Measurements from ENCODE around the gene FARP2.
A peak's percentile ranks its signal among the peaks of the same experiment; 100 is the strongest.

FARP2 gene

DNA sequence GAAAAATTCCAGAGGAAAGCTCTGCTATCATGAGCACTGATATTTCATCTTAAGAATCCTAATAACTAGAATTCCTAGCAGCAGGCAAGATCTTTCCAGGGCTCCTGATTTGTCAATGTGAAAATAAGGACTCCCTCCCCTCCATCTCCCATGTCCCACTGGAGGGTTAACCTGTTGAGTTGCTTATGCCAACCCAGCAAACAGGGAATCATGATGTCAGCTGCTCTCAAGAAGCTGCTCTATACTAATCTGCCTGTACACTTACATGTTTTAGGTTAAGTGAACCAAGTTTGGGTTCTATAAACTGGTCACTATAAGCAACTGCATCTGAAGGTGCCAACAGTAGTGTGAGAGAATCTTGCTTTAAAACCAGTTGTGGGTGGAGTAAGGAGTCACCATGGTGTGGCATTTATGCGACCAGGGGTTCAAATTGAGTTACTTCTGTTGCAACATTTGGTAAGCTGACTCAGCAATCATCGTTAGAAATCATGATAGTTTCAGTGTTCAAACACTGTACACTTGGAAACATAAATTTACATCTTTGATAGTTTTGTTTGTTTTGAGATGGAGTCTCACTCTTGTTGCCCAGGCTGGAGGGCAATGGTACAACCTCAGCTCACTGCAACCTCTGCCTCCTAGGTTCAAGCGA lies 98.9 kb downstream of the FARP2 start:
- no peak for DNase-seq (ENCODE audit: low spot score)
- no CpG with 5 or more reads among the region's 3 CpGs for WGBS, 2 donors (ENCODE audit: extremely low coverage in 2 of 2, insufficient read length in 2 of 2, insufficient replicate concordance in 1 of 2)
- Histone ChIP-seq H2BK5ac (ENCODE audit: low read length) (no peak overlapping the region), H3K27me3 (ENCODE audit: control insufficient read depth in 3 of 3, insufficient read depth in 3 of 3, low read depth in 1 of 3, low read length in 3 of 3) (no peaks in the 10 kb centered on the region), H3K9me3 (replicated peaks in 1 of 2; ENCODE audit: control insufficient read depth in 2 of 2, insufficient read depth in 1 of 2, low read depth in 1 of 2, low read length in 2 of 2) (no peaks in the 10 kb centered on the region), H3K4me3 (ENCODE audit: low read length in 2 of 2) (no peak overlapping the region), H3K9ac (ENCODE audit: low read depth, low read length, poor library complexity) (no peak overlapping the region), H2BK12ac (ENCODE audit: low read length) (no peak overlapping the region), H3K36me3 (replicated peaks in 1 of 2; ENCODE audit: control insufficient read depth in 2 of 2, insufficient read depth in 2 of 2, low read length in 2 of 2) (no peaks in the 10 kb centered on the region), H2AK5ac (ENCODE audit: low read depth, low read length) (no peak overlapping the region), H4K91ac (ENCODE audit: low read depth, low read length, poor library complexity) (no peak overlapping the region), H3K4ac (ENCODE audit: low read length) (no peak overlapping the region), H2BK120ac (ENCODE audit: low read depth, low read length) (no peak overlapping the region), H3K79me1 (ENCODE audit: low read depth, low read length) (peaks cover 3% of the 10 kb centered on the region), H3K27ac (replicated peaks; ENCODE audit: low read length) (no peak overlapping the region), H4K8ac (ENCODE audit: low read depth, low read length) (no peak overlapping the region), H3K23ac (ENCODE audit: low read depth, low read length, poor library complexity) (no peak overlapping the region), H2BK15ac (ENCODE audit: low read length) (no peak overlapping the region), H3K4me1 (ENCODE audit: control insufficient read depth in 2 of 2, insufficient read depth in 1 of 2, low read depth in 1 of 2, low read length in 2 of 2) (no peaks in the 10 kb centered on the region), H3K4me2 (ENCODE audit: insufficient read depth, low read length, poor library complexity, severe bottlenecking) (no peak overlapping the region), H2AFZ (ENCODE audit: low read length) (no peak overlapping the region), H3K18ac (ENCODE audit: low read length) (no peak overlapping the region), H3K14ac (ENCODE audit: low read length) (no peak overlapping the region)

DNA sequence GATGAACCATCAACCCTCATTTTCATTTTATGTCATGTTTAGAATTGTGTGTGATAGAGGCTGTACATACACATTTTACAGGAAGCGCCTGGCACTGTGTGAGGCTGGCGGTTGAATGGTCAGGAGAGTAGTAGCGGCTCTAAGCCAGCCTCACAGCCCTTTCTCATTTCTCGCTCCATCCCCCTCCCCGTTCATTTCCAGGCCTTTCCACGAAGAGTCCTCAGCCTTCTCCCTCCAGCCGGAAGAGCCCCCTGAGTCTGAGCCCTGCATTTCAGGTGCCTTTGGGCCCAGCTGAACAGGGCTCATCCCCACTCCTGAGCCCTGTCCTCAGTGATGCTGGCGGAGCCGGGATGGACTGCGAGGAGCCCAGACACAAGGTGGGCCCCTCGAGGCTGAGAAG lies 100.5 kb downstream of the FARP2 start:
- Histone ChIP-seq H2AK5ac (ENCODE audit: low read depth, low read length) (no peak overlapping the region), H3K4me1 (ENCODE audit: control insufficient read depth in 2 of 2, insufficient read depth in 1 of 2, low read depth in 1 of 2, low read length in 2 of 2) (peaks cover 0 to 2% of the 10 kb centered on the region in 2 donors), H2BK15ac (ENCODE audit: low read length) (no peak overlapping the region), H3K4me2 (ENCODE audit: insufficient read depth, low read length, poor library complexity, severe bottlenecking) (no peak overlapping the region), H3K9ac (ENCODE audit: low read depth, low read length, poor library complexity) (no peak overlapping the region), H3K14ac (ENCODE audit: low read length) (no peak overlapping the region), H3K9me3 (replicated peaks in 1 of 2; ENCODE audit: control insufficient read depth in 2 of 2, insufficient read depth in 1 of 2, low read depth in 1 of 2, low read length in 2 of 2) (no peaks in the 10 kb centered on the region), H3K18ac (ENCODE audit: low read length) (no peak overlapping the region), H3K4ac (ENCODE audit: low read length) (no peak overlapping the region), H3K4me3 (ENCODE audit: low read length in 2 of 2) (no peak overlapping the region), H3K79me1 (ENCODE audit: low read depth, low read length) (peaks cover 3% of the 10 kb centered on the region), H2BK5ac (ENCODE audit: low read length) (no peak overlapping the region), H2AFZ (ENCODE audit: low read length) (no peak overlapping the region), H3K36me3 (replicated peaks in 1 of 2; ENCODE audit: control insufficient read depth in 2 of 2, insufficient read depth in 2 of 2, low read length in 2 of 2) (no peaks in the 10 kb centered on the region), H2BK12ac (ENCODE audit: low read length) (no peak overlapping the region), H3K27ac (replicated peaks; ENCODE audit: low read length) (no peak overlapping the region), H4K8ac (ENCODE audit: low read depth, low read length) (no peak overlapping the region), H2BK120ac (ENCODE audit: low read depth, low read length) (no peak overlapping the region), H4K91ac (ENCODE audit: low read depth, low read length, poor library complexity) (no peak overlapping the region), H3K27me3 (ENCODE audit: control insufficient read depth in 3 of 3, insufficient read depth in 3 of 3, low read depth in 1 of 3, low read length in 3 of 3) (no peaks in the 10 kb centered on the region), H3K23ac (ENCODE audit: low read depth, low read length, poor library complexity) (no peak overlapping the region)
- no CpG with 5 or more reads among the region's 11 CpGs for WGBS, 2 donors (ENCODE audit: extremely low coverage in 2 of 2, insufficient read length in 2 of 2, insufficient replicate concordance in 1 of 2)
- DNase-seq (ENCODE audit: low spot score) = no peak

DNA sequence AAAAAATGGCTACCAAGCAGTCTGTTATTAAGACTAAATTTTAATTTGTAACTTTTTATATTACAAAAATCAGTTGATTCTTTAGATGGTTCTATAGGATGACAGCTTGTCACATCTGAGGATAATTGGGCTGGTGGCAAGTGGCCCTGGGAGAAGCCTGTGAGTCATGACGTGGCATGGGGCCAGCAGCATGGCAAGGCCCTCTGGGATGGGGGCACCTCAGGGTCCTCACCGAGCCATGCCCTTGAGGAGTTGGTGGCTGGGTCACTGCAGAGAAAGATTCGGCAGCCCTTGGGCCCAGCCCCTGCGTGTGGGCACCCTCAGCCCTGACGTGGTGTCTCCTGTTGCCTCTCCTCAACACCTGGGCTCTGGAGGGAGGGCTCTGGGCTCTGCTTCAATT lies 102.6 kb downstream of the FARP2 start:
- Histone ChIP-seq H3K27me3 (ENCODE audit: control insufficient read depth in 3 of 3, insufficient read depth in 3 of 3, low read depth in 1 of 3, low read length in 3 of 3) (no peaks in the 10 kb centered on the region), H2BK12ac (ENCODE audit: low read length) (no peak overlapping the region), H4K8ac (ENCODE audit: low read depth, low read length) (no peak overlapping the region), H3K14ac (ENCODE audit: low read length) (peak overlapping the region; percentile 56), H3K9me3 (replicated peaks in 1 of 2; ENCODE audit: control insufficient read depth in 2 of 2, insufficient read depth in 1 of 2, low read depth in 1 of 2, low read length in 2 of 2) (no peaks in the 10 kb centered on the region), H3K79me1 (ENCODE audit: low read depth, low read length) (peaks cover 3% of the 10 kb centered on the region), H2AK5ac (ENCODE audit: low read depth, low read length) (no peak overlapping the region), H3K9ac (ENCODE audit: low read depth, low read length, poor library complexity) (peak overlapping the region; percentile 21), H2BK15ac (ENCODE audit: low read length) (no peak overlapping the region), H3K4me2 (ENCODE audit: insufficient read depth, low read length, poor library complexity, severe bottlenecking) (no peak overlapping the region), H2BK5ac (ENCODE audit: low read length) (no peak overlapping the region), H3K27ac (replicated peaks; ENCODE audit: low read length) (no peak overlapping the region), H3K18ac (ENCODE audit: low read length) (no peak overlapping the region), H2BK120ac (ENCODE audit: low read depth, low read length) (no peak overlapping the region), H3K36me3 (replicated peaks in 1 of 2; ENCODE audit: control insufficient read depth in 2 of 2, insufficient read depth in 2 of 2, low read length in 2 of 2) (no peaks in the 10 kb centered on the region), H3K4ac (ENCODE audit: low read length) (no peak overlapping the region), H3K4me3 (ENCODE audit: low read length in 2 of 2) (no peak overlapping the region), H3K4me1 (ENCODE audit: control insufficient read depth in 2 of 2, insufficient read depth in 1 of 2, low read depth in 1 of 2, low read length in 2 of 2) (peaks cover 0 to 3% of the 10 kb centered on the region in 2 donors), H2AFZ (ENCODE audit: low read length) (no peak overlapping the region), H3K23ac (ENCODE audit: low read depth, low read length, poor library complexity) (peak overlapping the region; percentile 65), H4K91ac (ENCODE audit: low read depth, low read length, poor library complexity) (no peak overlapping the region)
- WGBS, 2 donors (ENCODE audit: extremely low coverage in 2 of 2, insufficient read length in 2 of 2, insufficient replicate concordance in 1 of 2) = no CpG with 5 or more reads among the region's 5 CpGs
- no peak for DNase-seq (ENCODE audit: low spot score)

DNA sequence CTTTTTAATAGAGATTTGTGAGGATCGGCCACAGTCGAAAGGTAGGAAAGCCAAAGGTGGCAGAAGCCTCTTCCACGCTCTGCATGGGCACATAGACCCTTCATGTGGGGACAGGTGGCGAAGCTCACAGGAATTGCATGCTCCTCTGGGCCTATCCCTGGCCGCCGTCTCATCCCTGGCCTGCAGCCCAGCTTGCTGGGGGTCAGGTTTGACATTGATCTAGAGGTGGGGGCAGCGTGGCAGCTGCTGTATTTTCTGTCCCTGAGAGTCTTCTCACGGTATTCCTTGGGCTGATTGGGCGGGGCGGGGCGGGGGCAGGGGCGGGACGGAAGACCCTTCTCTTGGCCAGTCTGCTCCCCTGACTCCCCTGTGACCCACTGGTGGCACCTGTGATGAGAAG lies 103.4 kb downstream of the FARP2 start:
- Histone ChIP-seq H4K91ac (ENCODE audit: low read depth, low read length, poor library complexity) (no peak overlapping the region), H3K4me1 (ENCODE audit: control insufficient read depth in 2 of 2, insufficient read depth in 1 of 2, low read depth in 1 of 2, low read length in 2 of 2) (peaks cover 0 to 4% of the 10 kb centered on the region in 2 donors), H2AFZ (ENCODE audit: low read length) (no peak overlapping the region), H3K27me3 (ENCODE audit: control insufficient read depth in 3 of 3, insufficient read depth in 3 of 3, low read depth in 1 of 3, low read length in 3 of 3) (no peaks in the 10 kb centered on the region), H3K27ac (replicated peaks; ENCODE audit: low read length) (no peak overlapping the region), H2BK12ac (ENCODE audit: low read length) (peak overlapping the region; percentile 58), H2BK15ac (ENCODE audit: low read length) (no peak overlapping the region), H3K4ac (ENCODE audit: low read length) (no peak overlapping the region), H4K8ac (ENCODE audit: low read depth, low read length) (no peak overlapping the region), H2BK120ac (ENCODE audit: low read depth, low read length) (no peak overlapping the region), H2BK5ac (ENCODE audit: low read length) (no peak overlapping the region), H3K14ac (ENCODE audit: low read length) (peak overlapping the region; percentile 56), H3K4me2 (ENCODE audit: insufficient read depth, low read length, poor library complexity, severe bottlenecking) (no peak overlapping the region), H2AK5ac (ENCODE audit: low read depth, low read length) (no peak overlapping the region), H3K9ac (ENCODE audit: low read depth, low read length, poor library complexity) (no peak overlapping the region), H3K23ac (ENCODE audit: low read depth, low read length, poor library complexity) (no peak overlapping the region), H3K79me1 (ENCODE audit: low read depth, low read length) (peaks cover 3% of the 10 kb centered on the region), H3K9me3 (replicated peaks in 1 of 2; ENCODE audit: control insufficient read depth in 2 of 2, insufficient read depth in 1 of 2, low read depth in 1 of 2, low read length in 2 of 2) (no peaks in the 10 kb centered on the region), H3K4me3 (ENCODE audit: low read length in 2 of 2) (no peak overlapping the region), H3K18ac (ENCODE audit: low read length) (no peak overlapping the region), H3K36me3 (replicated peaks in 1 of 2; ENCODE audit: control insufficient read depth in 2 of 2, insufficient read depth in 2 of 2, low read length in 2 of 2) (no peaks in the 10 kb centered on the region)
- WGBS, 2 donors (ENCODE audit: extremely low coverage in 2 of 2, insufficient read length in 2 of 2, insufficient replicate concordance in 1 of 2) = no CpG with 5 or more reads among the region's 13 CpGs
- no peak for DNase-seq (ENCODE audit: low spot score)
